GM18517 (cell line): ENCODE results near the gene IGF2BP3.
"Not testable (repeated sequence)": the region's sequence is repeated elsewhere in the genome, so short reads cannot be mapped to it uniquely, and the experiment has no call there.

Experiments
- ATAC-seq: cut with Tn5 transposase; IDR thresholded peaks from one replicate; pipeline ENCODE4 v1.9.1; 2021; ENCODE audit warnings: mild to moderate bottlenecking, moderate library complexity; ENCODE audit not compliant: unreplicated experiment

IGF2BP3 gene

DNA sequence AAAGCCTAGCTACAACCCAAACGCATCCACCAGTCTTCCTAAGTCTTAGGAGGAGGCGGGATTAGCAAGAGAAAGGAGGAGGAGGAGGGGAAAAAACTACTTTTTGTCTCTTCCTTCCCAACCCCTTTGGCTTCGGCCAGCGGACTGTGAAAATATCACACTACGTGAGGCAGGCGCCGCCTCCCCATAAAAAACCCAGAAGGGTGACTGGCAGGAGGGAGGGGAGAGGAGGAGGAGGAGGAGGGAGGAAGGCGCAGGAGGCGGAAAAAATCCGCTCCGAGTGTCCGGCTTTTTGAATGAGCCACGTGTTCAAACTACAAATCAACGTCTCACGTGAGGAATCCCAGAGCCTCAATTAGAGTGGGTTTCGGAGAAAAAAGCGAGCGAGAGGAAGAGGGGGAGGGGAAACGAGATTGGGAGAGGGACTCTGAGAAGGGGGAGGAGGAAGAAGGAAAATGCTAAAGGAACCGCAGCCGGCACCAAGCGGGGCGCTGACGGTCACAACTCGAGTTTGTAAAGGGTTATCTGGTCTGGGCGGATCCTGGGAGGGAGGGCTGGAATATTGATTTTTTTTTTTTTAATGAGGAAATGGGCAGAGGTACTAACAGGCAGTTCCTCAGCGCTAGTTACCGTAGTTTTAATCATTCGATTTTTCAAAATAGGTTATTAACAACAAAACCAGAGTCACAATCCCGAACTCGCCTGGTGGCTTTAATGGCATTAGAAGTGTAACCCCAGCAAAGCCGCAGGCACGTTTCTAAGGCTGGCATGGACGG, at the start of gene IGF2BP3:
Gene IGF2BP3 (minus strand): TSS at position 162 of the 776 bp plus-strand sequence. CDS start 381 bp downstream, outside the sequence.
- ATAC-seq, result no peak

DNA sequence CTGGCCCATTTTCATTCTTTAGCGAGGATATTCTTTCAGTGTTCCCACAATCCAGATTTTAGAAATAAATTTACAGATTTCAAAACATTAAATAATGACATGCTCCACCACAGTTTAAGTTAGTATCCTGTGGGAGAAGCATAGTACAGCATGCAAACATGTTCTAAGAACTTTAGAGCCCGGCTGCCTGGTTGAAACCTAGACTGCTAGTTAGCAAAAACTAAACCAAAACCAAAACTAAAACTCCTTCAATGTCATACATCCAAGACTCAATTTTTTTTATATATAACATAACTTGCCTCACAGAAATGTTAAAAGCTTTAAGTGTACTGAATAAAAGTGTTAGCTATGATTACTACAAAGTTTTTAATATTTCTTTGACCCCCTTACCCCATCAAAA, 44.5 kb upstream of the IGF2BP3 start:
- peak; percentile 52 for ATAC-seq

DNA sequence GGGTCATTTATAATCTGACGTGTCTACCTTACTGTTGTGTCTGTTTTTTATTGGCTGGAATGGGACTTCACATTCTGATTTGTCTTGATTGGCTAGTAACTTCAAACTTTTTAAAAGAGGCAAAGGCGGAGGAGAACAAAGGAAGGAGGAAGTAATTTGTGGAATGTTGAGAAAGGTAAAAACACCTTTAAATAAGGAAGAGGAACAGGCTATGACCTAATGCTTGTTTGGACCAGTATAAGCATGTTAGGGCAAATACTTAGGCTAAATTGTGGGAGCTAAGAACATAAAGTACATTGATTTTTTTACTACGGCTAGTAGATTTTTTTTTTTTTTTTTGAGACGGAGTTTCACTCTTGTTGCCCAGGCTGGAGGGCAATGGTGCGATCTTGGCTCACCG, 43.5 kb upstream of the IGF2BP3 start:
- not testable (repeated sequence) for ATAC-seq

DNA sequence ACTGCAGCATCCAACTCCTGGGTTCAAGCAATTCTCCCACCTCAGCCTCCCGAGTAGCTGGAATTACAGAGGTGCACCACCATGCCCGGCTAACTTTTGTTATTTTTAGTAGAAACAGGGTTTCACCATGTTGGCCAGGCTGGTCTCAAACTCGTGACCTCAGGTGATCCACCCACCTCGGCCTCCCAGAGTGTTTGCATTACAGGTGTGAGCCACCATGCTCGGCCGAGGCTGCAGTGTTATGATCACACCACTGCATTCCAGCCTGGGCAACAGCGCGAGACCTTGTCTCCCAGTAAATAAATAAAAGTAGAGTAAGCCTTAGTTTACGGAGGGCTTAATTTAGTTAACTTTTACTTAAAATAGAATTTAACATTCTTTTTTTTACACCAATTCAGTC, 23.7 kb upstream of the IGF2BP3 start:
- no peak for ATAC-seq

DNA sequence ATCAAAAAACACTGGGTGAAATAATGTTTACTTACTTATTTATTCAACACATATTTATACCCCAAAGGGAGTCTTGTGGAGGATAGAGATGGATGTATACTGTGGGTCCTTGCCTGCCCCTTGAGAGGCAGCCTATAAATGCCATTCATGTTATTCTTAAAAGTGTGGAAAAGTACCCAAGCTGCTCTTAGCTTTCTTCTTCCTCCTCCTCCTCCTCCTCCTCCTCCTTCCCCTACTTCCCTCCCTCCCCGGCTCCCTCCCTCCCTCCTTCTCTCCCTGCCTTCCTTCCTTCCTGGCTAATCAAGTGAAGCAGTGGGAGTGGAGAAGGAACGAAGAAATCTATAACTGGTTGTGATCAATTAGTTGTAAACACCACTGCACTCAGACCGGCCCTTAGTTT, 21.2 kb upstream of the IGF2BP3 start:
- no peak for ATAC-seq

DNA sequence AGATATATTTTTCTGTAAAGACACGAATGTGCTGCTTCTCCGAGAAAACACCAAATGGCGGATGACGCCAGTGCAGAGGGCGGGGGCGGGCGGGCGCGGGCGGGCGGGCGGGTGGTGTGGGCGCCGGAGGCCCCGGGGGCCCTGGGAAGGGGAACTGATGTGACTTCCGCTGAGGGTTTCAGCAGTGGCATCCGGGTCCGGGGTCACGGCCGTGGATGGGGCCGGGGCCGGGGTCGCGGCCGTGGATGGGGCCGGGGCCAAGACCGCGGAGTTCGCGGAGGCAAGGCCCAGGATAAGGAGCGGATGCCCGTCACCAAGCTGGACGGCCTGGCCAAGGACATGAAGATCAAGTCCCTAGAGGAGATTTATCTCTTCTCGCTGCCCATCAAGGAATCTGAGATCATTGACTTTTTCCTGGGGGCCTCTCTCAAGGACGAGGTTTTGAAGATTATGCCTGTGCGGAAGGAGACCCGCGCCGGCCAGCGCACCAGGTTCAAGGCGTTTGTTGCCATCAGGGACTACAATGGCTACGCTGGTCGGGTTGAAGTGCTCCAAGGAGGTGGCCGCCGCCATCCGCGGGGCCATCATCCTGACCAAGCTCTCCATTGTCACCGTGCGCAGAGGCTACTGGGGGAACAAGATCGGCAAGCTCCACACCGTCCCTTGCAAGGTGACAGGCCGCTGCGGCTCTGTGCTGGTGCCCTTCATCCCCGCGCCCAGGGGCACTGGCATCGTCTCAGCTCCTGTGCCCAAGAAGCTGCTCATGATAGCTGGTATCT, 20.3 kb upstream of the IGF2BP3 start:
- peak; percentile 61 for ATAC-seq

DNA sequence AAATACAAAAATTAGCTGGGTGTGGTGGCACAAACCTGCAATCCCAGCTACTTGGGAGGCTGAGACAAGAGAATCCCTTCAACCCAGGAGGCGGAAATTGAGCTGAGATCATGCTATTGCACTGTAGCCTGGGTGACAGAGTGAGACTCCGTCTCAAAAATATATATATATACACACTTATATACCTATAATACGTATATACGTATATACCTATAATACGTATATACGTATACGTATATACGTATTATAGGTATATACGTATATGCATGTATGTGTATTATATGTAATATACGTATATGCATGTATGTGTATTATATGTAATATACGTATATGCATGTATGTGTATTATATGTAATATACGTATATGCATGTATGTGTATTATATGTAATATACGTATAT, 18.4 kb upstream of the IGF2BP3 start:
- ATAC-seq, result not testable (repeated sequence)

DNA sequence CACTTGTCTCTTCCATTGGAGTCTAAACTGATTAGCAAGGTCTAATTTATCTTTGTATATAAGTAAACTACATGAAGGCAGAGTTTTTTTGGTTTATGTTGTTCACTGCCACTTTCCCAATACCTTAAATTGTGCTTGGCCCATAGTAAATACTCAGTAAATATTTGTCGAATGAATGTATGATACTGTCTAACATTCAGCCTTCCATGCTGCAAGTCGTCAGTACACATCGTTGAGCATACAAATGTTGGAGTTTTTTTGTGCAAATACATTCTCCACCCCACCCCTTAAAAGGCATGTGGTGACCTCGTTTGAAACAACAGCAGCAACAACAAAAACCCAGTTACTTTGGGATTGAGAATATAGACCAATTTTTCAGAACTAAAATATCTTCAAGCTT, 17.4 kb upstream of the IGF2BP3 start:
- no peak for ATAC-seq

DNA sequence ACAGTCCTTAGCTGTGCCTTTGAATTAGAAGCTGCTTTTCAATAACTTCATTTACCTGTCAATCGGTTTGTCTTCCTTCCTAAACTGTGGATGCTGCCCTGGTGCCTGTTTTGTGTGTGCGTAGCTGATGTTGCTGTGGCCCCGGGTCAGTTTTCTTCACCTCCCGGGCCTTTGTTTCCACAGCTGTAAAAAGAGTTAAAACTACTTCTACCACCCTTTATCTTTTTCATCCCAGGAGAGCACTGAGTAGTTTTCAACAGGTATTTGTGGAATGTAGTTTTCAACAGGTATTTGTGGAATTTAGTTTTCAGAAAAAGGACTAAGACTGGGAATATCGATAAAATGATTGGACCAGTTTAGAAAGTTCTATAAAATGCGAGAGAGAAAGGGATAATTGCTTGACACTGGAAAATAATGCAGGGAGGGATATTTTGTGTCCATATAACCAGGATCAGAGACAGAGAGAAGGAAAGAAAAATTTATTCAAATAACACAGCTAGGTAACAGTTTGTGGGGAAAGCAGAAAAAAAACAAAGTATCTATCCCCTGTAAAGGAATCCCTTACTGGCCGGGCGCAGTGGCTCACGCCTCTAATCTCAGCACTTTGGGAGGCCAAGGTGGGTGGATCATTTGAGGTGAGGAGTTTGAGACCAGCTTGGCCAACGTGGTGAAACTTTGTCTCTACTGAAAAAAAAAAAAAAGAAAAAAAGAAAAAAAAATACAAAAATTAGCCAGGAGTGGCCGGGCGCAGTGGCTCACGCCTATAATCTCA, 15.9 kb upstream of the IGF2BP3 start:
- no peak for ATAC-seq

DNA sequence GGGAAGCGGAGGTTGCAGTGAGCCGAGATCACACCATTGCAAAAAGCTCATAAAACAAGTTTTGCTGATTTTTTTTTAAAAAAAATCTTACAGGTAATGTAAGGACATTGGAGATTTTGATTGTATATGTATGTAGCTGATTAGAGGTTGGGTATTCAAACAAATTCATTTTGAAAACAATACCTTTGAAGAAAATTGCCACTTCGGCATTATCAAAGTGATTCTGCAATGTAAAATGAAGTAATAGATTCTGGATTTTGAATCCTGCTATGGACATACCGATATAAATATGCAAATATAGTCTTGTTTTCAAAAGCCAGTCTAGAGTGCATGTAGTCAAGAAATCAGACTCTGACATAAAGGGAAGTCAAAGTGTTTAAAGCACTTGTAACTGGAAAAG, 12.4 kb upstream of the IGF2BP3 start:
- ATAC-seq, result no peak

DNA sequence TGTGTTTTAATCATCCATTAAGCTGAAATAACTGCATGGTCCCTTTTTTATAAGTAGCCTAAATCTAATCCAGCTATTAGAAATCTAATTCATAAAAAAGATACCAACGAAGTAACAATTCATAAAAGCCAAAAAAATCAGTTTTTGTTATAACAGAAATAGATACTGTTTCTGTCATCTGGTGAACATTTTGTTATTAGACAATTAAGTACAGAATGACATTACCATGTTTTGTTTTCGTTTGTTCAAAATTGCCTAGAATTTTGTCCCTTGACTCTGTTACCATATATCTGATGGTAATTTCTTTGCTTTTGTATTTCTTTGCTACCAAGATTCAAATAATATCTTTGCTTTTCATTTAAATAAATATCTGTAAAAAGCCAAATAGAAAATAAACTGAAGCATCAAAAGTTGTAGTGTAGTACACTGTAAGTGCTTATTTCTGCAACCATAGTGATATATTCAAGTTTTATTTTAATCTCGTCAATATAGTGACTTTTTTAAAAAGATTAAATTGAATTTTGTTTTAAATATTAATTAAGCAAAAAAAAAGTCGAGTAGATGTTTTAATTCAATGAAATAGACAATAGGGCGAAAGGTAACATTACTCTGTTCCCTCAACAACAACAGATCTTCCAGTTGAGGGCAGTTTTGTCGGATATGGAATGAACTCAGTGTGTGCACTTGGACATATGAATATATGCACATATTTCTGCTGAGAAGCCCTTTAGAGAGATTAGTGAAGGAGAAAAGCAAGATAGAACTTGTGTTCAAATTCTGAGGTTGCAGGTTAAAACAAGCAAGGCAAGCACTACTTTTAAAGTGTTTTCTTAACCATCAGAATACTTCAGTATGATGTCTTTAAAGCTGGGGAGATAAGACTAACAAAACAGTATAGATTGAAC, 7.9 kb upstream of the IGF2BP3 start:
- ATAC-seq, result no peak

DNA sequence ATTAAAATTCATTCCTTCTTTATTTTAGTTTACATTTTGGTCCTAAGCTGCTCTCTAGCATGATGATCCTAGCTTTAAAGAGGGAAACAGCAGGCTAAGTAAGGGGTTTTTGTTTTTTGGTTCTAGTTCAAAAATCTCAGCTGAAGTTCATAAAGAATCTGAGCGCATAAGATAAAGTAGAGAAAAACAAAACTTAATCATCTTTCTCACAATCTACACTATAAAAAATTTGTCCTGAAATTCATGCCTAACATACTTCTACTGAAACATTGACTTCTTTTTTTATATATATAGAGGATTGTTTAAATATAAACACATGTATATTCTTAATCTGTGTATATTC, 6.8 kb upstream of the IGF2BP3 start:
- ATAC-seq, result no peak

DNA sequence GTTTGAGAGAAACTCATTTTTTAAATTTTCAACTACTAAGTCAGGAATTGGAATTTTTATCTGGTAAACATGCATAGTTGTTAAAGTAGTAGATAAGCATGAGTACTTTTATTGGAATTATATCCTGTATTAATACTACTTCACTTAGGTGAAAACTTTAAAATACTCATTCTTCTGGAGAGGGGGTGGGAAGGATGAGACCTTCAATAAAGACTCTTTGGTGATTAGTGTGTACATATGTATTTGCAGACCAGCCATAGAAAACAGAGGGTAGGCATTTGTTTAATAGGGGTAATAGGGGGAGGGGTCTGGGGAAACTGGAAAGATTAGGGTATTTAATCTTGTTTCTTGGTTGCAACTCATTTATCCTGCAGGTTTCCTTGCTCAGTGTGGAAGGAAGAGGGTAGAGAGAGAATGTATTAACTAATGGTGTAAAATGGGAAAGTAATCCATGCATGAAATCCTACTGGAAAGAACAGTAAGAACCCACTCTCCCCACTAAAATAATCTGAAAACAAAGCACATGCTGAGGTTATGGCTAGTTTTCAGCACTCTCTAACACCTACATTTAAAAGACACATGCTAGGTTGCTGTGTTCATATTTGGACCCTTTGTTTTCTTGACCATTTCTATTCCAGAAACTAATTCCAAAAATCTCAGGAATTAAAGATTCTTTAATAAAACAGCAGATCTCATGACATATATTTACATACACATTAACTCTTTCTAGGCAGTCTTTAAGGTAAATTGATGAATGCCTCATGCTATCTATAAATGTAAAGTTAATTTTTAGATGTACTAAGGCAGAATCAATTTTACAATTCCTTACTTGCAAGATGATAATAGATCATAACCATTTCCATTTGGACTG, 6.2 kb upstream of the IGF2BP3 start:
- no peak for ATAC-seq

DNA sequence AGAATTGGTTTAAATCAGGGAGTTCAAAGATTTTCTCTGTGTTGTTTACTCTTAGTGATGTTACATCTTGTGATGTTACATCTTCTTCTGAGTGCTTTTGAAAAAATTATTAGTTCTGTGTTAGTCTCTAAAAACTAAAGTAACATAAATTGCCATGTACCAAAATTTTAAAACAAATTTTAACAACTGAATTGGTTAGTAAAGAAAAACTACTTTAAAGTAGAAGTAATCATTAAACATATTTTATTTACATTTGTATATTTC, 5.2 kb upstream of the IGF2BP3 start:
- ATAC-seq, result no peak

DNA sequence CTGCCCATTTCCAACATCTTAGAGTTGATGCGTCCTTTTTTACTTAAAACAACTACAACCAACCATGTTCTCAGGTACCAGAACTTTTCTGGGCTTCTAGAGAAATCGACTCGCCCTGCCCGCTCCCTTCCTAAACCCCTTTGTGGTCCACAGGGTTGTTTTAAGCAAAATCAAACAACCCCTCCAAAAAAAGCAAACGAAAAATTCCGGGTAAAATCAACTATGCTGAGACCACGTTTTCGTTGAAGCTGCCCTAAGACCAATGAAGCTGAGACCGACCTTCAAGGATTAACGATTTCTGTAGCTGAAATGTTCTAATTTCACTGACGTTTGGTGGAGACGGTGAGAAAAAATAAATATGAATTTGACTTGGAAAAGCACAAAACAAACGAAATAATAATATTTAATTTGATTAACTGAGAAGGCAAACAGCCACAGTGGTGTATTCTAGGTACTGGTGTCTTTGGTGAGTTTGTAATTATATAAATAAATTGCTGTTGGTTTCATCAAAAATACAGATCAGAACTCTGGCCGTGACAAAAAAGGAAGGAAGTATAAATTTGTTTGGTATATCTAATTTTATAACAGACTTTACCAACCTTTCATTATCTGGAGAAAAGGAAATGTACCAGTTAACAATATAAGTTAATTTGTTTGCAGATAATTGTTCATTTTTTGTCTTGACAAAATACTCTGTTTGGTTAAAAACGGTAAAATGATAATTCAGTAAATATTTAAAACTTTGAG, 4.7 kb upstream of the IGF2BP3 start:
- no peak for ATAC-seq

DNA sequence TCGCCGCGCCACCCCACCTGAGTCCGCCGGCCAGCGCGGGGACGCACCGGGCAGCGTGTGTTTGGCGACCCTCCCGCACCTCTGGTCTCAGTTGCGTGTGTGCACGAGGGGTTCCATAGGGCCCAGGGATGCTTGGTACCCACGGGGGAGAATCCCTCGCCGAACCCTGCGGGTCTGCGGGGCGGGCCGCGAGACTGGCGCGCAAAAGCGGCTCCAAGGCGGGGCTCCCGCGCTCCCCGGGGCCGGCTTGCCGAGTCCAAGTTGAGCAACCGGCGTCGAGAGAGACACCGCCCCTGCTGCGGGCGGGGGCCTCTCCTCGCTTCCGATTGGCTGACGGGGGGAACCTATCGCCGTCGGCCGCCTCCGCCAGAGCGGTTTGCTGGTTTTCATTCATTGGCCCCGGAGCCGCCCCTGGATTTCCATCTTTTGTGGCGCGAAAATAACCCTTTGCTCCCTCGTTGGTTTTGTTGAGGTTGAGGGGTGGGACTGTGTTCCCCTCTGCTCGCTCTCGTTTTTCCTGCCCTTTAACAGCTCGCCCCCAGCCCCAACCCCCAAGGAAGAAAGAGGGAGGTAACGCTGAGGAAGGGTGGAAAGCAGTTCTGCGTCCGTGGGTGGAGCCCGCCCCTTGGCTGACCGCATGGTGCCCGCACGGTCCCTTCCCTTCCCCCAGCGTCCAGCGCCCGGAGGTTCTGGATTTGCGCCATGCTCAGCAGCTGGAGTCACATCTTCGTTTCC, 4.0 kb upstream of the IGF2BP3 start:
- peak; percentile 55 for ATAC-seq

DNA sequence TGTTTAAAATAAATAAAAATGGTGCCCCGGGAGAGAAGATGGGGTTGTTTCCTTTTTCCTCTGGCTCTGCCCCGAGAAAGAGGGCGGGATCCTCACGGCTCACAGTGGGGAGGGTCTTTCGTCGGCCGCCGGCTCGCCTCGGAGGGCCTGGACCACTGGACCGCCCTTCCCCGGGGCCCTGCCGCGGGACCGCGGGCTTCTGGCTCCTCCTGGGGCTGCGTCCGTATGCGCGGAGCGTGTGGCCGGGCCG, 3.5 kb upstream of the IGF2BP3 start:
- ATAC-seq, result no peak

DNA sequence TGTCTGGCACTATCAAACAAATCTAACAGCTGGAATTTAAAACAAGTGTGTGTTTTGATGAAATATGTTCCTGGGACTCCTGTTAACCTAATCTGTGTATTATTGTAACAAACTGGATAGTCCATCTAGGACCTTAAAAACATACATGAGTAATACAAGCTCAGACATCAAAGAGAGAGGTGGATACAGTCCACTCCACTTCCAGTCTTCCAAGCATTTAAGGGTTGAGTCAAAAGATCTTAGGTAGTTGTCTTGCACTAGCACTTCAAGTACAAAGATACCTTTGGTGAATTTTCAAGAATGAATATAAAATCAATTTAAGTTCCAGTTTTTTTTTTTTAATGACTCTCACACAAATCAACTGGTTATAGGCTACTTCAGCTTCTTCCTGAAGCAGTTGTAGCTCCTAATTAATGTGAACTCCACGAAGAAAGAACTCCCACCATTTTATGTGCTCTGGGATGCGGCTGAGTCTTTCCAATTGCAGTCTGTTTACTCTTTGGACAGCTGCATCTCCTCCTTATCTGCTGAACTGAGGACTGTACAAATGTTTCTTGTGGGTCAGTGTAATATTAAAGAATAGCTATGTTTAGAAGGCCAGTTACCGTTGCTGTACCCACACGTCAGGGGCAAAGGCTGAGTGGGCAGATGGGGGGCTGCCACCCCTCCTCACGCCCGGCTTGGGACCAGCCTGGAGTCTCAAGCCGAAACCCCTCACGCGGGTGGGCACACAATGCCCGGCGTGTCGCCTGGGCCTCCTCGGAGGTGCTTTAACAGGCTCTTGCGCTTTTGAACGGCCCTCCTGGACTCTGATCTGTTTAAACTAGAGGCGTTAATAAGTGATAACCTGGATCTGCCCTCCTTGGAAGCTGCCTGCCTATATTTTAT, 2.9 kb upstream of the IGF2BP3 start:
- no peak for ATAC-seq
